Suprapubic skin (tissue), 4 donors: ENCODE measurements around the gene PRKAR2A. TPM values are rescaled to one million over a fixed set of nuclear protein-coding genes. Genes with fewer than 3 reads are reported as not detected.

Source experiments
- DNase-seq, 2 donors: peaks; one replicate each; pipeline ENCODE4 v3.0.0-alpha.2; 2019; ENCODE audit warnings: low spot score in 2 of 2
- H3K27ac ChIP-seq: fragments of 200-600 bp; sonication (generic); one replicate; pipeline ENCODE4 v1.5.1; 2019
- H3K27me3 ChIP-seq: fragments of 200-600 bp; sonication (generic); one replicate; pipeline ENCODE4 v1.5.1; 2019
- H3K36me3 ChIP-seq: fragments of 200-600 bp; sonication (generic); one replicate; pipeline ENCODE4 v1.5.1; 2019
- H3K4me1 ChIP-seq: fragments of 200-600 bp; sonication (generic); one replicate; pipeline ENCODE4 v1.5.1; 2019
- H3K4me3 ChIP-seq: fragments of 200-600 bp; sonication (generic); one replicate; pipeline ENCODE4 v1.5.1; 2019; ENCODE audit warnings: mild to moderate bottlenecking
- H3K9me3 ChIP-seq: fragments of 200-600 bp; sonication (generic); one replicate; pipeline ENCODE4 v1.5.1; 2019
- EP300 ChIP-seq: sonication (generic); formaldehyde crosslinking; IDR thresholded peaks from one replicate; pipeline ENCODE4 v1.6.1; 2017; ENCODE audit warnings: antibody characterized with exemption
- POLR2A ChIP-seq, 2 donors: fragments of 450-650 bp; IDR thresholded peaks; one replicate each; pipeline ENCODE4 v1.6.1; 2017; ENCODE audit warnings: antibody characterized with exemption in 2 of 2, mild to moderate bottlenecking in 2 of 2, moderate library complexity in 2 of 2
- POLR2AphosphoS5 ChIP-seq, 3 donors: sonication (generic); formaldehyde crosslinking; IDR thresholded peaks; one replicate each; pipeline ENCODE4 v1.6.1; 2017; ENCODE audit warnings: antibody characterized with exemption in 3 of 3
- WGBS: methylation state at CpG from one replicate; pipeline ENCODE4 v1.1.5; 2018; 5-methylcytosine and 5-hydroxymethylcytosine counted together
- total RNA-seq, 4 donors: library from RNA; depleted of rRNA; stranded (reverse); fragments of >200 nt; gene quantifications; one replicate each; pipeline ENCODE4 v1.1.0, GENCODE V29; 2016
- TF ChIP-seq, protein P1 (sequence below), 2 donors: fragments of 200-600 bp in 1 of 2; fragments of 450-650 bp in 1 of 2; sonication (generic) in 1 of 2; IDR thresholded peaks; one replicate each; pipeline ENCODE4 v1.5.1; 2016 to 2019; ENCODE audit warnings: antibody characterized with exemption in 2 of 2, mild to moderate bottlenecking in 1 of 2, moderate library complexity in 1 of 2

Gene PRKAR2A
- total RNA-seq, 4 donors from 2014 or later, result 24.9 to 34.5 (median 29.5) TPM

DNA sequence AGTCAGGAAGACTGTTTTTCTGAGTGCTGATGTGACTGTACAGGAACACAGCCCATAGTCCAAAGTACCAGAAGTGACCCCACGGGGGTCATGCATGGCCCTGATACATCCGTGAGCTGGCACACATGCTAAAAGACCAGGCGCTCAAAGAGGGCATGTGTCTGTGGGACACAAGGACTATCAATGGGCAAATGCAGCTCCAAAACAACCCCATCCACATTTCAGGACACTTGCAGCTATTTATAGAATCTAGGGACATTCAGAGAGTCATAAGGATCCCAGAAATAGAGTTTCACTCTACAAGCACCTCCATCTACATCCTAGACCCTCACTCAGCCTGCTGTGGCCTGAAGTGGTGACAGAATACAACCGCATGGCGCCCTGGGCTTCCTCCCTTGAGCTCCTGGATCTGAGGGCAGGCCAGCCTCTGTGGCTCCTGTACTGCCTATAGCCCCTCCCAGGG, 34.0 kb upstream of the PRKAR2A start:
- no peaks in the 10 kb centered on the region for H3K27me3 ChIP-seq
- no peaks in the 10 kb centered on the region for H3K9me3 ChIP-seq
- H3K27ac ChIP-seq, result no peak overlapping the region
- 98% methylated on average over 4 of the region's 5 CpGs for WGBS
- no peak for TF ChIP-seq POLR2A (IDR thresholded peaks at IDR 0.05)
- TF ChIP-seq POLR2AphosphoS5 (IDR thresholded peaks at IDR 0.05), result no peak
- no peak for TF ChIP-seq EP300
- TF ChIP-seq, protein P1, sequence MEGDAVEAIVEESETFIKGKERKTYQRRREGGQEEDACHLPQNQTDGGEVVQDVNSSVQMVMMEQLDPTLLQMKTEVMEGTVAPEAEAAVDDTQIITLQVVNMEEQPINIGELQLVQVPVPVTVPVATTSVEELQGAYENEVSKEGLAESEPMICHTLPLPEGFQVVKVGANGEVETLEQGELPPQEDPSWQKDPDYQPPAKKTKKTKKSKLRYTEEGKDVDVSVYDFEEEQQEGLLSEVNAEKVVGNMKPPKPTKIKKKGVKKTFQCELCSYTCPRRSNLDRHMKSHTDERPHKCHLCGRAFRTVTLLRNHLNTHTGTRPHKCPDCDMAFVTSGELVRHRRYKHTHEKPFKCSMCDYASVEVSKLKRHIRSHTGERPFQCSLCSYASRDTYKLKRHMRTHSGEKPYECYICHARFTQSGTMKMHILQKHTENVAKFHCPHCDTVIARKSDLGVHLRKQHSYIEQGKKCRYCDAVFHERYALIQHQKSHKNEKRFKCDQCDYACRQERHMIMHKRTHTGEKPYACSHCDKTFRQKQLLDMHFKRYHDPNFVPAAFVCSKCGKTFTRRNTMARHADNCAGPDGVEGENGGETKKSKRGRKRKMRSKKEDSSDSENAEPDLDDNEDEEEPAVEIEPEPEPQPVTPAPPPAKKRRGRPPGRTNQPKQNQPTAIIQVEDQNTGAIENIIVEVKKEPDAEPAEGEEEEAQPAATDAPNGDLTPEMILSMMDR (IDR thresholded peaks at IDR 0.05), result no peak
- DNase-seq, result no peak
- H3K4me1 ChIP-seq, result no peaks in the 10 kb centered on the region
- H3K36me3 ChIP-seq, result peaks cover 17% of the 10 kb centered on the region
- H3K4me3 ChIP-seq, result no peak overlapping the region

DNA sequence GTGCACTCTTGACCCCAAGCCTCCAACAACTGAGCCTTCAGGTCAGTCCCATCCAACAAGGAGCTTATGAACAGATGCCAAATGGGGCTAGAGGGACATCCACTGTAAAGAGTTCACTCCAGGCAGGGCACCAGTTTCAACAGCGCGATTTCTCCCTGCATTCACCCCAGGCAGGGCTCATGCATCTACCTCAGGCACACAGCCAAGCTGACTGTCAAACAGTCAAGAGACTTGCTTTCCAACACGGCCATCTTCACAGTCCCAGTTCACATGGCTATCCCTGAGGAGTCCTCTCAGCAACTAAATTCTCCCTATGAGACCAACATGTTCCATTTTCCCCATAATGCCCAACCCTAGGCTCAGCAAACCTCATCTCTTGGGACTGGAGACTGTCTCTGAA, 33.3 kb upstream of the PRKAR2A start:
- H3K27me3 ChIP-seq, result no peaks in the 10 kb centered on the region
- TF ChIP-seq, protein P1 (IDR thresholded peaks at IDR 0.05), result no peak
- TF ChIP-seq EP300 (no peak), POLR2AphosphoS5 (IDR thresholded peaks at IDR 0.05) (no peak), POLR2A (IDR thresholded peaks at IDR 0.05) (no peak)
- no peak overlapping the region for H3K4me3 ChIP-seq
- 80% methylated on average over 3 of the region's 3 CpGs for WGBS
- no peak for DNase-seq
- H3K36me3 ChIP-seq, result peaks cover 17% of the 10 kb centered on the region
- no peak overlapping the region for H3K27ac ChIP-seq
- H3K9me3 ChIP-seq, result no peaks in the 10 kb centered on the region
- no peaks in the 10 kb centered on the region for H3K4me1 ChIP-seq

DNA sequence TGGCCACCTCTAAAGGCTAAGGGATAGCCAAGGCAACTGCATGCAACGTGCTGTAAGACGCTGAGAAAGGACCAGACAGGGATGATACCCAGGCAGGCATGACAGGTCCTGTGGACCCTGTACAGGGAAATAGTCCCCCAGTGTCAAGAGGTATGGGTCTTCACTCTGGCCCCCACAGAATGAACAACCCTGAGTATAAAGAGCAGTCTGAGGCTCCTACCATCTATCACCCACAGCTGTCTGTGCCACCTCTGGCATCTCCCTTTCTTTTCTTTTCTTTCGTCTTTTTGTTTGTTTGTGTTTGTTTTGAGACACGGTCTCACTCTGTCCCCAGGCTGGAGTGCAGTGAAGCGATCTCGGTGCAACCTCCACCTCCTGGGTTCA, 32.3 kb upstream of the PRKAR2A start:
- peaks cover 14% of the 10 kb centered on the region for H3K36me3 ChIP-seq
- DNase-seq, result no peak
- WGBS, result 95% methylated on average over 4 of the region's 6 CpGs
- no peak for TF ChIP-seq POLR2AphosphoS5 (IDR thresholded peaks at IDR 0.05)
- no peak for TF ChIP-seq POLR2A (IDR thresholded peaks at IDR 0.05)
- TF ChIP-seq, protein P1 (IDR thresholded peaks at IDR 0.05), result no peak
- TF ChIP-seq EP300, result no peak
- H3K4me3 ChIP-seq, result no peak overlapping the region
- H3K27ac ChIP-seq, result no peak overlapping the region
- H3K4me1 ChIP-seq, result no peaks in the 10 kb centered on the region
- no peaks in the 10 kb centered on the region for H3K27me3 ChIP-seq
- H3K9me3 ChIP-seq, result no peaks in the 10 kb centered on the region

DNA sequence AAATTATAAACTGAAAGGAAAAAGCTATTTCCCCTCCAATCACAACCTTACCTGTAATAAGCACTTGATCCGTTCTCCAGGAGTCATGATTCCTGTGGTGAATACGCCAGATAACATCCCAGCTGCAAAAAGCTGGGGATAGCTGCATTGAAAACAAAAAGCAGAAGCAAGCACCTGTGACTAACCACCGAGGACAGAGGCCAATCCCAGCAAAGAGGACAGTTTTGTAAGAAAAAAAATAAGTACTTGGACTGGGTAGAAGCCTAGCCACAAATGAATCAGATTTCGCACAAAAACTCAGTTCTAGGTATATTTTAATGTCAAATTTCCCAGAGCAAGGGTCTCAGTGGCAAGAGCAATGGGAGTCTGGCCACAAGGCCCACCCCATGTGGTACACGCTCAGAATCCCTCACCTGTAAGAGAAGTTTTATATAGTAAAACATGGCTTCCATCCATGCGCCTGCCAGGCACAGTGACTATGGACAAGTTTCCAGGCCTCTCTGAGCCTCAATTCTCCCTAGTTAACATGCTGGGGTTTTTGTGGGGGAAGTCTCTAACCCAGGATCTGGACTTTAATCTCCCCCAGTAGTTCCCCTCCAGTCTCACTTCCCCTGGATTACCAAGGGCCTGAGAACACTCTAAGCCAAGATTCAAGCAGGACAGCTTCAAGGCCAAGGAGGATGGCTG, 31.8 kb upstream of the PRKAR2A start:
- Histone ChIP-seq H3K4me3 (no peak overlapping the region), H3K36me3 (peaks cover 14% of the 10 kb centered on the region), H3K4me1 (no peaks in the 10 kb centered on the region), H3K27me3 (no peaks in the 10 kb centered on the region), H3K27ac (no peak overlapping the region), H3K9me3 (no peaks in the 10 kb centered on the region)
- DNase-seq, result no peak
- WGBS, result 88% methylated on average over 6 of the region's 6 CpGs
- no peak for TF ChIP-seq POLR2A (IDR thresholded peaks at IDR 0.05)

DNA sequence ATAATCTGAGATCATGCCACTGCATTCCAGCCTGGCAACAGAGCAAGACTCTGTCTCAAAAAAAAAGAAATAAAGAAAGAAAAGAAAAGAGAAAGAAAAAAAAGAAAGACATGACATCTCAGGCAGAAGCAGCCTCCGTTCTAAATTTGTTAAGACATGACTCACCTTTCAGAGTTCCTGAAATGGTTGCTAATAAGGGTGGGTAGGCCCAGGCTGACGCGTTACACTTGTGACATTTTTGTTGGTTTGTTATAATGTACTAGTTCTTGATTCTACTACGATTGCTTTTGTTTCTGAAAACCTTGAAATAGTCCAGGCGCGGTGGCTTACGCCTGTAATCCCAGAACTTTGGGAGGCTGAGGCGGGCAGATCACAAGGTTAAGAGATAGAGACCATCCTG, 30.0 kb upstream of the PRKAR2A start:
- Histone ChIP-seq H3K27me3 (no peaks in the 10 kb centered on the region), H3K4me1 (no peaks in the 10 kb centered on the region), H3K4me3 (no peak overlapping the region), H3K9me3 (no peaks in the 10 kb centered on the region), H3K27ac (no peak overlapping the region), H3K36me3 (peaks cover 11% of the 10 kb centered on the region)
- DNase-seq, result no peak
- TF ChIP-seq, protein P1 (IDR thresholded peaks at IDR 0.05), result no peak
- TF ChIP-seq POLR2A (IDR thresholded peaks at IDR 0.05) (no peak), POLR2AphosphoS5 (IDR thresholded peaks at IDR 0.05) (no peak), EP300 (no peak)
- WGBS, result 89% methylated on average over 8 of the region's 8 CpGs

DNA sequence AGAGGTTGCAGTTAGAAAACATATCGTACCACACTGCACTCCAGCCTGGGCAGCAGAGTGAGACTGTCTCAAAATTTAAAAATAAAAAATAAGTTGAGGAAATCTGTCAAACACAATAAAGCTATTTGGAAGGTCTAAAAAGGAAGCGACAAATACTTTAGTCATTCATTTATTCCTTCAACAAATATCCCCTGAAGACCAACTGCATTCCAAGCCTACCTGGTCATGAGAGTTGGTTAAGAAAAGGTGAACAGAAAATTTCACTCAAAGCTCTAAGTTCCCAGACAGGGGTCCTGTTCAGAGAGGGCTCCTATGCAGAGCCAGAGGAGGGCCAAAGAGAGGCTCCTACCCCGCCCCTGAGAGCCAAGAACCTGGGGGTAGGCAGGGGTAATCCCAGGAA, 15.4 kb upstream of the PRKAR2A start:
- H3K27ac ChIP-seq, result no peak overlapping the region
- WGBS, result 96% methylated on average over 3 of the region's 3 CpGs
- DNase-seq, result no peak
- no peaks in the 10 kb centered on the region for H3K9me3 ChIP-seq
- H3K4me1 ChIP-seq, result no peaks in the 10 kb centered on the region
- H3K27me3 ChIP-seq, result no peaks in the 10 kb centered on the region
- no peak overlapping the region for H3K4me3 ChIP-seq
- peaks cover 28% of the 10 kb centered on the region for H3K36me3 ChIP-seq
- TF ChIP-seq EP300 (no peak), POLR2A (IDR thresholded peaks at IDR 0.05) (no peak), POLR2AphosphoS5 (IDR thresholded peaks at IDR 0.05) (no peak)
- TF ChIP-seq, protein P1 (IDR thresholded peaks at IDR 0.05), result no peak
